Measurements from ENCODE around the gene LMBRD2. TPM values are rescaled to one million over a fixed set of nuclear protein-coding genes. Genes with fewer than 3 reads are reported as not detected.

Gene LMBRD2
- total and polyA plus RNA-seq, 10 of the 15 experiments (the other 5 are each of a cell fraction or from before 2014, with no cell fraction given) = 0.90 to 9.8 (median 6.5) TPM

GRCh38 chr5:36162810-36163486, 11.3 kb upstream of the LMBRD2 start:
- Histone ChIP-seq H3K4me2 (ENCODE audit: control insufficient read depth, insufficient read depth) (no peak overlapping the region), H3K79me2 (ENCODE audit: control insufficient read depth, insufficient read depth, low read length) (peaks cover 1% of the 10 kb centered on the region), H3K9me3 (replicated peaks; ENCODE audit: control insufficient read depth, insufficient read depth, low read length) (no peaks in the 10 kb centered on the region; the same call in 2 of the 3 replicates), H3K4me3 (no peak overlapping the region), H3K4me1 (ENCODE audit: control insufficient read depth, insufficient read depth, low read length) (0 out of 2 replicates have a peak, but pooled peaks cover 3% of the 10 kb centered on the region), H3K27ac (ENCODE audit: control insufficient read depth, insufficient read depth) (no peak overlapping the region), H3K9ac (ENCODE audit: control insufficient read depth, insufficient read depth, low read length) (no peak overlapping the region), H3K27me3 (replicated peaks in 1 of 2; ENCODE audit: control insufficient read depth in 2 of 2, insufficient read depth in 2 of 2, low read length in 1 of 2) (no peaks in the 10 kb centered on the region), H3K36me3 (ENCODE audit: control insufficient read depth in 2 of 2, insufficient read depth in 2 of 2, low read length in 1 of 2) (peaks cover 5 to 17% of the 10 kb centered on the region in 2 experiments), H4K20me1 (ENCODE audit: control insufficient read depth, insufficient read depth) (no peaks in the 10 kb centered on the region), H2AFZ (ENCODE audit: control insufficient read depth, low read depth, low read length) (no peak overlapping the region)
- ChIA-PET SMC1A (ENCODE audit: uncharacterized antibody, unreplicated experiment) (interaction anchor here (0.8 kb wide), 1 partner anchor 17 kb away, joined by 4 read pairs; no protein-coding TSS in a partner anchor), POLR2A (interaction anchor here (1.4 kb wide), 1 partner anchor 11 kb away, joined by 3 read pairs; the partner anchor contains the start of genes LMBRD2 and SKP2), RAD21 (ENCODE audit: unreplicated experiment) (no interaction called here), CTCF (interaction anchor here (1.6 kb wide), 1 partner anchor 15 kb away, joined by 3 read pairs; no protein-coding TSS in a partner anchor)
- ATAC-seq (no peak), FAIRE-seq (no peak), DNase-seq (ENCODE audit: low read depth, low spot score) (no peak)
- BruUV-seq (replicated peaks) = no TSS peak
- in situ Hi-C loops (cut with MboI) = loop anchor here (10.0 kb wide), 1 partner anchor 62 kb away; no protein-coding TSS in a partner anchor
- WGBS (ENCODE audit: insufficient coverage, insufficient replicate concordance, low lambda C conversion rate, missing lambda C conversion rate) = 95% methylated on average over 9 of the region's 9 CpGs
- no peak for TF ChIP-seq E2F8 (IDR thresholded peaks at IDR 0.05; ENCODE audit: low read depth, partially characterized antibody)
- no peak for TF ChIP-seq ASH2L (IDR thresholded peaks at IDR 0.05; ENCODE audit: borderline replicate concordance, low read depth)
- no peak for TF ChIP-seq SIX5 (IDR thresholded peaks at IDR 0.05; ENCODE audit: low read depth, low read length, severe bottlenecking)
- TF ChIP-seq RB1 (IDR thresholded peaks at IDR 0.05; ENCODE audit: borderline replicate concordance) = no peak
- no peak for TF ChIP-seq ZNF592 (IDR thresholded peaks at IDR 0.05)
- intact Hi-C loops (cut with micrococcal nuclease; ENCODE audit: unreplicated experiment) = no loop called here
